Stimulated activated naive CD8-positive, alpha-beta T cell treated with anti-CD3 and anti-CD28 coated beads, Interleukin-15, Interleukin-2, amounts not matched to agents 100 ng/mL and 50 ng/mL, for 24 hours (primary cell): Measurements from ENCODE around the gene AGAP1.

ENCODE experiments used
- H3K27ac Mint-ChIP-seq: one replicate; pipeline ENCODE4 v1.8.0; 2021; ENCODE audit warnings: mild to moderate bottlenecking, mixed read lengths
- H3K27me3 Mint-ChIP-seq: one replicate; pipeline ENCODE4 v1.8.0; 2021; ENCODE audit warnings: mixed read lengths
- H3K36me3 Mint-ChIP-seq: one replicate; pipeline ENCODE4 v1.8.0; 2021; ENCODE audit warnings: low read depth, mixed read lengths
- H3K4me1 Mint-ChIP-seq: one replicate; pipeline ENCODE4 v1.8.0; 2021; ENCODE audit warnings: low read depth, mixed read lengths
- H3K4me3 Mint-ChIP-seq: one replicate; pipeline ENCODE4 v1.8.0; 2021; ENCODE audit warnings: mild to moderate bottlenecking, mixed read lengths
- H3K9me3 Mint-ChIP-seq: one replicate; pipeline ENCODE4 v1.8.0; 2021; ENCODE audit warnings: mixed read lengths

The AGAP1 gene

DNA sequence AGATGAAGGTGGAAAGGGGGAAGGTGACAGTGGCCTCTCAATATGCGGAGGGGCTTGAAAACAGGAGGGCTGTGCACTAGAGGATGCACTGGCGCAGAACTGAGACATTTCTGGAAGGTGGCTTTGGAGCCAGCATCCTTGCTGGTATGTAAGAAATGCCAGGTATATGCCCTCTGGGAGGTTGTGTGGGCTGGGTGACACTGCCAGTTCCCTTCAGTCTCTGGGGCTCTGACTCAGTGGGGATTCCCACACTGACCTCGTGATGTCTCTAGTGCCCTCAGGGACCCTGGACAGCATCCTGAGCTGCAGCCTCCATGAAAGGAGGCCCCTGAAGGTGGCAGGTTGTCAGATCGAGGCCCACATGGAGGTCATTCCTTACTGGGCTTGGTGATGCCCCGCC, 74.0 kb downstream of the AGAP1 start:
- Mint-ChIP-seq H3K27me3 (peaks cover 27% of the 10 kb centered on the region), H3K4me3 (no peak overlapping the region), H3K4me1 (no peaks in the 10 kb centered on the region), H3K27ac (no peak overlapping the region), H3K9me3 (no peaks in the 10 kb centered on the region), H3K36me3 (no peaks in the 10 kb centered on the region)

DNA sequence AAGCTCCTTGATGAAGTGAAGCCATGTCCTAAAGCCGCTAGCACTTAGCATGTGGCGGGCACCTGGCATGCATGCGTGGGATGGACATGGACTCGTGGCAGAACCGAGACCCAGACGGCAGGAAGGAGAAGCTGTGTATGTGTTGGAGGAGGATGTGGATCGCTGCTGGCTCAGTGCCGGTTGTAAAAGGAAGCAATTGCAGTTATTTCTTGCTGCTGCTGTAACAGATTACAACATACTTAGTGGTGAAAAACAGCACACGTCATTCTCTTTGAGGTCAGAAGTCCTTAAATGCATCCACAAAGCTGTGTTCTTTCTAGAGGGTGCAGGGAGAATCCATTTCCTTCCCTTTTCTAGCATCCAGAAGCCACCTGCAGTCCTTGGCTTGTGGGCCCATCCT, 74.6 kb downstream of the AGAP1 start:
- Mint-ChIP-seq H3K36me3 (no peaks in the 10 kb centered on the region), H3K9me3 (no peaks in the 10 kb centered on the region), H3K4me3 (no peak overlapping the region), H3K27me3 (peaks cover 22% of the 10 kb centered on the region), H3K4me1 (no peaks in the 10 kb centered on the region), H3K27ac (no peak overlapping the region)

GRCh38 chr2:235569837-235570236, 76.0 kb downstream of the AGAP1 start:
- H3K4me1 Mint-ChIP-seq: no peaks in the 10 kb centered on the region
- H3K27ac Mint-ChIP-seq: no peak overlapping the region

GRCh38 chr2:235570256-235570655, 76.4 kb downstream of the AGAP1 start:
- no peaks in the 10 kb centered on the region for H3K36me3 Mint-ChIP-seq
- H3K4me3 Mint-ChIP-seq: no peak overlapping the region
- no peaks in the 10 kb centered on the region for H3K4me1 Mint-ChIP-seq
- H3K27ac Mint-ChIP-seq: no peak overlapping the region
- H3K27me3 Mint-ChIP-seq: peaks cover 19% of the 10 kb centered on the region
- H3K9me3 Mint-ChIP-seq: no peaks in the 10 kb centered on the region

More at GRCh38 chr2:235569837-235570236, 76.0 kb downstream of the AGAP1 start:
- peaks cover 19% of the 10 kb centered on the region for H3K27me3 Mint-ChIP-seq
- no peaks in the 10 kb centered on the region for H3K9me3 Mint-ChIP-seq
- no peaks in the 10 kb centered on the region for H3K36me3 Mint-ChIP-seq
- H3K4me3 Mint-ChIP-seq: no peak overlapping the region

- H3K4me3 Mint-ChIP-seq: no peak overlapping the region
- peaks cover 22% of the 10 kb centered on the region for H3K27me3 Mint-ChIP-seq
- no peaks in the 10 kb centered on the region for H3K9me3 Mint-ChIP-seq
- no peaks in the 10 kb centered on the region for H3K4me1 Mint-ChIP-seq
- H3K36me3 Mint-ChIP-seq: no peaks in the 10 kb centered on the region
- no peak overlapping the region for H3K27ac Mint-ChIP-seq
These were observed 77.3 kb downstream of the AGAP1 start for GRCh38 chr2:235570966-235571692.

DNA sequence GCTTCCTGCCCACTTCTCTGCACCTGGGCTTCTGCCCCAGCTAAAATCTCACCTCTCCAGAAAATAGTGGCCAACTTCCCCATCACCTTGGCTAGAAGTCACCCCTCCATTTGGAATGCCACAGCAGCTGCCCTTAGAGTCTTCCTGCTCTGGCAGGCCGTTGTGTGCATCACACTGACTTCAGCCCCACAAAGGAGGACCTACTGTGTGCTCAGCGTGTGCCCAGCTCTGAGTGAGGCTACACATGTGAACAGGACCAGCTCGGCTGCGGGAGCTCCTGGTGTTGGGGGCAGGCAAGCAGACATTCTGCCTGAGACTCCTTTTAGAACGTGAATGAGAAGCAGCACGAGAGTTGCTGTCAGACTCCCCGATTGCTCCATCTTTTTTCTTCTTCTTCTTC, 78.7 kb downstream of the AGAP1 start:
- H3K27ac Mint-ChIP-seq: no peak overlapping the region
- peaks cover 12% of the 10 kb centered on the region for H3K27me3 Mint-ChIP-seq
- no peaks in the 10 kb centered on the region for H3K36me3 Mint-ChIP-seq
- H3K9me3 Mint-ChIP-seq: no peaks in the 10 kb centered on the region
- H3K4me1 Mint-ChIP-seq: no peaks in the 10 kb centered on the region
- H3K4me3 Mint-ChIP-seq: no peak overlapping the region

GRCh38 chr2:235573331-235574221, 79.7 kb downstream of the AGAP1 start:
- Mint-ChIP-seq H3K27me3 (peaks cover 6% of the 10 kb centered on the region), H3K36me3 (no peaks in the 10 kb centered on the region), H3K4me3 (no peak overlapping the region), H3K4me1 (no peaks in the 10 kb centered on the region), H3K27ac (no peak overlapping the region), H3K9me3 (no peaks in the 10 kb centered on the region)

DNA sequence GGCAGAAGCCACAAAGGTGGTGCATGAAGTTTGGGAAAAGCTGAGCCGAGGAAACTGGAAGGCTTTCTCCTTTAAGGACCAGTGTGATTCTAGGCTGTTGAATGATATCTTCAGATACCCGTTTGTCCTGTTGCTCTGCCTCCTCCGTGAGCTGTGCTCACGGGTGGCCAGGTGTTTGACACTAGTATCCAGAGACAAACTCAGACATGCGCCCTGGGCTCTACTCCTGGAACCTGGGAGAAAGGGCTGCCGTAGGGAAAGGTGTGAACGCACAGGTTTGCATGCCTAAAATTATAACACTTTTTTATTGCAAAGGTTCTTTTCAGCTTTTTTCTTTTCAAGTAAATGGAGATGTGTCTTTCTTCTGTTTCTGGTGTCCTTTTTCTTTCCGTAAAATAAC, 81.6 kb downstream of the AGAP1 start:
- H3K9me3 Mint-ChIP-seq: no peaks in the 10 kb centered on the region
- no peaks in the 10 kb centered on the region for H3K36me3 Mint-ChIP-seq
- no peaks in the 10 kb centered on the region for H3K4me1 Mint-ChIP-seq
- peaks cover 6% of the 10 kb centered on the region for H3K27me3 Mint-ChIP-seq
- no peak overlapping the region for H3K4me3 Mint-ChIP-seq
- H3K27ac Mint-ChIP-seq: no peak overlapping the region

DNA sequence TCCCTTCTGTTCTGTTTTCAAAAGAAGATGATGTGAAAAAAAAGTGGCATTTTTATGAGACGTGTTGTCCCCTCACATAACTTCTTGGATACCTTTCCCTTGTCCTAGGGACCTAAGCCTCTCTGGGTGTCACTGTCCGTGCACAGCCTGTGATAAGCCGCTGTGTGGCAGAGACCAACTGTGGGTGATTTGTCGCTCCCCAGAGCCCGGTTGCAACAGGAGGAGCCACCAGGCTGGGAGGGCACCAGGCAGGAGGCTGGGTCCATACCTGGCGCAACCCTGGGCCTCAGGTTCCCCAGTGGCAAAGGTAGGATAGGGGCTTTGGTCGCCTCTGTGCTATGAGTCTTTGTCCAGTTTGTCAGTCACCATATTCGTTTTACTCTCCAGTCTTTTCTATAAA, 82.1 kb downstream of the AGAP1 start:
- H3K9me3 Mint-ChIP-seq: no peaks in the 10 kb centered on the region
- no peak overlapping the region for H3K27ac Mint-ChIP-seq
- no peak overlapping the region for H3K4me3 Mint-ChIP-seq
- no peaks in the 10 kb centered on the region for H3K36me3 Mint-ChIP-seq
- no peaks in the 10 kb centered on the region for H3K4me1 Mint-ChIP-seq
- H3K27me3 Mint-ChIP-seq: peaks cover 6% of the 10 kb centered on the region

DNA sequence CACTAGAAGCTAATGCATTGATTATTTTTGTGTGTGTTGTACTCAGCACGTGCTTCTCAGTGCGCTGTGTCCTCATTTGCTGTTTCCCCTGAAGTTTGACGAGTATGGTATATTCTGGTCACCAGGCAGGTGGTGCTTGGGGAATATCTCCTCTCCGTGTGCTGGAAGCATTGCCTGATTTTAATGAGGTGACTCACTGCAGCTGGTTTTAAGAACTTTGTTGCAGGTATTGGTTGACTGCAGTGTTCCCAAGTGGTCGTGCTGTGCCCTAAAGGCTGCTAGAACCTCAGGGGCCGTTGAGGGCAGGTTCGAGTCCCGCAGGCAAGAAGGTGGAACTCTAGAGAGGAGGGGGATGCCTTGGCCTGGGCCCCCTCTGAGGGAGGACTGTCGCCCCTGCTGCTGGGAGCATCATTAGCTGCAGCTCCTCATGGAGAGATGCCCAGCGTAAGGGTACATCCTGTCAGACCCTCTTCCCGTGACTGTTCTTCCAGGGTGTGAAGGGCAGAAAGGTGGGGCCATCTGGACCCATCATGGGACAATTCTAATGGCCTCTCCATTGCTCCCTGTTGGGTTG, 82.6 kb downstream of the AGAP1 start:
- Mint-ChIP-seq H3K27me3 (peaks cover 6% of the 10 kb centered on the region), H3K4me1 (no peaks in the 10 kb centered on the region), H3K36me3 (no peaks in the 10 kb centered on the region), H3K9me3 (no peaks in the 10 kb centered on the region), H3K4me3 (no peak overlapping the region), H3K27ac (no peak overlapping the region)

DNA sequence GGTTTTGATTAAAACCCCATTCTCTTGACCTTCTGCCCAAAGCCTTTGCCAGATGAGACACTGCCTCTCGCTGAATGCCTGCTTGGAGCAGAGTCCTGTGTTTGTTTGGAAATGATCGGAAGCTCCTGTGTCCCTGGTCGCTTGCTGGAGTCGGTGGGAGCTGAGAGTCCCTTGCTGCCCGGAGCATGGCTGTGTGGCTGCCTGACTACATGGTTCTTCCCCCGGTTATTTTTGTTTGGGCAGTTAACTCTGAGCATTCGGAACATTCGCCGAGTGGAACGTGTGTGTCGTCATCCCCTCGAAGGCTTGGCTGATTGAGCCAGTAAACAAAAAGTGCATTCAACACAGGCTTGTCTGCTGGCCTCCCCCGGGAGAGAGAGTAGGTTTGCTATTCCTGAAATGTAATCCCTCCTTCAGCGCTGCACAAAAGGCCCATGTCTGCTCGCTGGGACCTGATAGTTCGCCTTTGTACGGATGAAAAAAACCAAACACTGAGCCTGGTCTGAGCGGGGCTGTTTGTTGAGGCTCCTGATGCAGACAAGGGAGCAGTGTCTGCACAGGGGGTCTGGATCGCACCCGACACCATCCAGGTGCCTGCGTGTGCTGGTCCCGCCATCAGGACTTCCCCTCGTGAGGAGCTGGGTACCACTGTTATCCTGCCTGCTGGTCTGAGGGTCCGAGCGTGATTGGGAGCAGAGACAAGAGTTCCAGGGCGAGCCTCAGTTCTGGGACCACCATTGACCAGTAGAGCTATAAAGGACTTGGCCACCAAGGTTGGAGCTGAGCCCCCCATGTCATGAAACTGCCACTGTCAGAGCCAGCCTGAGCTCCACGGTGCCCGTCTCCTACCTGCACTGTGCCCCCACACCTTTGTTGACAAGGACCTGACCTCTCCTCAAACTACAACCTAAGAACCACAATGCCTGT, 83.8 kb downstream of the AGAP1 start:
- Mint-ChIP-seq H3K4me3 (no peak overlapping the region), H3K27ac (no peak overlapping the region), H3K27me3 (peaks cover 6% of the 10 kb centered on the region), H3K36me3 (no peaks in the 10 kb centered on the region), H3K4me1 (no peaks in the 10 kb centered on the region), H3K9me3 (no peaks in the 10 kb centered on the region)

GRCh38 chr2:235579128-235579527, 85.3 kb downstream of the AGAP1 start:
- Mint-ChIP-seq H3K27me3 (peaks cover 6% of the 10 kb centered on the region), H3K36me3 (no peaks in the 10 kb centered on the region), H3K27ac (no peak overlapping the region), H3K4me3 (no peak overlapping the region), H3K4me1 (no peaks in the 10 kb centered on the region), H3K9me3 (no peaks in the 10 kb centered on the region)

DNA sequence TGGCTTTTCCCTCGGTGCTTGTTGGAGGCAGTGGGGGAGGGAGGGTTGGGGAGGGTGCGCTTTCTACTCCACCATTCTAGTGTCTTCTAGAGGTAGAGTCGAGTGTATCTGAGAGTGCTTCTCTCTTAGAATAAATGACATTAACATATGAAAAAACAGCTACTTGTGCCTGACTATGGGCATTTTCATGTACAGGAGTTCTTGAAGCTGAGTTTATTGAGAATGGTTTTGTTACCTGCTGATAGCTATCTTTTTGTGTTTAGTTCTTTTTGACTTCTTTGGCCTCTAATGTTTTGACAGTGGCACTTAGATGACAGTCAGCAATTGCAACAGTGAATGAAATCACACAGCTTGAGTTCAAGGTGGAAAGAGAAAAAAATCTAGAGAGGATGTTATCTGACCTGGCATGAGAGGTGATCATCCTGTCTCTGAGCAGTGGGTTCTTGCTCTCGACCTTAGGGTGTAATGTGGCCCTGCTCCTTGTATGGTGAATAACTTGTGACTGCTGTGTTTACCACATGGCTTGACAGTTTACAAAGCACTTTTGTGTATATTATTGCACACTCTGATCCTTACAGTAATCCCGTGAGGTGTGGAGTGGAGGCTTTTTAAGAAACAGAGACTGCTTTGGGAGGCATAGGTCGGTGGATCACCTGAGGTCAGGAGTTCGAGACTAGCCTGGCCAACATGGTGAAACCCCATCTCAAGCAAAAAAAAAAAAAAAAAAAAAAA, 86.7 kb downstream of the AGAP1 start:
- H3K4me3 Mint-ChIP-seq: no peak overlapping the region
- H3K9me3 Mint-ChIP-seq: no peaks in the 10 kb centered on the region
- peaks cover 5% of the 10 kb centered on the region for H3K27me3 Mint-ChIP-seq
- H3K4me1 Mint-ChIP-seq: no peaks in the 10 kb centered on the region
- H3K36me3 Mint-ChIP-seq: no peaks in the 10 kb centered on the region
- H3K27ac Mint-ChIP-seq: no peak overlapping the region

- Mint-ChIP-seq H3K36me3 (no peaks in the 10 kb centered on the region), H3K4me1 (no peaks in the 10 kb centered on the region), H3K9me3 (no peaks in the 10 kb centered on the region), H3K4me3 (no peak overlapping the region), H3K27me3 (no peaks in the 10 kb centered on the region), H3K27ac (no peak overlapping the region)
These were observed 88.3 kb downstream of the AGAP1 start for GRCh38 chr2:235582081-235582686.
